ENCODE data around the gene LARP1.

- TF ChIP-seq, protein P1, sequence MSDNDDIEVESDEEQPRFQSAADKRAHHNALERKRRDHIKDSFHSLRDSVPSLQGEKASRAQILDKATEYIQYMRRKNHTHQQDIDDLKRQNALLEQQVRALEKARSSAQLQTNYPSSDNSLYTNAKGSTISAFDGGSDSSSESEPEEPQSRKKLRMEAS (IDR thresholded peaks at IDR 0.05), result no peak
- TF ChIP-seq USF1 (IDR thresholded peaks at IDR 0.05) (no peak), CEBPB (IDR thresholded peaks at IDR 0.05) (no peak), EP300 (IDR thresholded peaks at IDR 0.05; ENCODE audit: borderline replicate concordance) (no peak), TCF12 (IDR thresholded peaks at IDR 0.05; ENCODE audit: low read depth) (no peak), TAF1 (IDR thresholded peaks at IDR 0.05; ENCODE audit: low read depth) (no peak), CREB1 (IDR thresholded peaks at IDR 0.05; ENCODE audit: low read depth) (no peak), YY1 (IDR thresholded peaks at IDR 0.05; ENCODE audit: low read depth) (no peak), RAD21 (IDR thresholded peaks at IDR 0.05; ENCODE audit: low read depth) (no peak), ZBTB7A (IDR thresholded peaks at IDR 0.05; ENCODE audit: low read depth) (no peak), EGR1 (IDR thresholded peaks at IDR 0.05) (no peak), FOXM1 (IDR thresholded peaks at IDR 0.05; ENCODE audit: borderline replicate concordance, low read depth) (no peak)
- TF ChIP-seq, protein P2, sequence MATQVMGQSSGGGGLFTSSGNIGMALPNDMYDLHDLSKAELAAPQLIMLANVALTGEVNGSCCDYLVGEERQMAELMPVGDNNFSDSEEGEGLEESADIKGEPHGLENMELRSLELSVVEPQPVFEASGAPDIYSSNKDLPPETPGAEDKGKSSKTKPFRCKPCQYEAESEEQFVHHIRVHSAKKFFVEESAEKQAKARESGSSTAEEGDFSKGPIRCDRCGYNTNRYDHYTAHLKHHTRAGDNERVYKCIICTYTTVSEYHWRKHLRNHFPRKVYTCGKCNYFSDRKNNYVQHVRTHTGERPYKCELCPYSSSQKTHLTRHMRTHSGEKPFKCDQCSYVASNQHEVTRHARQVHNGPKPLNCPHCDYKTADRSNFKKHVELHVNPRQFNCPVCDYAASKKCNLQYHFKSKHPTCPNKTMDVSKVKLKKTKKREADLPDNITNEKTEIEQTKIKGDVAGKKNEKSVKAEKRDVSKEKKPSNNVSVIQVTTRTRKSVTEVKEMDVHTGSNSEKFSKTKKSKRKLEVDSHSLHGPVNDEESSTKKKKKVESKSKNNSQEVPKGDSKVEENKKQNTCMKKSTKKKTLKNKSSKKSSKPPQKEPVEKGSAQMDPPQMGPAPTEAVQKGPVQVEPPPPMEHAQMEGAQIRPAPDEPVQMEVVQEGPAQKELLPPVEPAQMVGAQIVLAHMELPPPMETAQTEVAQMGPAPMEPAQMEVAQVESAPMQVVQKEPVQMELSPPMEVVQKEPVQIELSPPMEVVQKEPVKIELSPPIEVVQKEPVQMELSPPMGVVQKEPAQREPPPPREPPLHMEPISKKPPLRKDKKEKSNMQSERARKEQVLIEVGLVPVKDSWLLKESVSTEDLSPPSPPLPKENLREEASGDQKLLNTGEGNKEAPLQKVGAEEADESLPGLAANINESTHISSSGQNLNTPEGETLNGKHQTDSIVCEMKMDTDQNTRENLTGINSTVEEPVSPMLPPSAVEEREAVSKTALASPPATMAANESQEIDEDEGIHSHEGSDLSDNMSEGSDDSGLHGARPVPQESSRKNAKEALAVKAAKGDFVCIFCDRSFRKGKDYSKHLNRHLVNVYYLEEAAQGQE (IDR thresholded peaks at IDR 0.05; ENCODE audit: low read depth), result no peak
Measured at GRCh38 chr5:154801083-154801482, 45.9 kb downstream of the LARP1 start.

Data from Ishikawa (cell line).